ENCODE data around the gene ZNF277.

ZNF277 gene

GRCh38 chr7:112162142-112162766, 44.2 kb upstream of the ZNF277 start:
- TF ChIP-seq ZNF70 (CRISPR knock-in tag; IDR thresholded peaks at IDR 0.05), result no peak
- TF ChIP-seq GLIS3 (CRISPR knock-in tag; IDR thresholded peaks at IDR 0.05), result no peak
- no peak for TF ChIP-seq POU6F1 (CRISPR knock-in tag; IDR thresholded peaks at IDR 0.05; ENCODE audit: borderline replicate concordance, low read depth)
- TF ChIP-seq ZC3H10 (CRISPR knock-in tag; IDR thresholded peaks at IDR 0.05), result no peak
- no peak for TF ChIP-seq PPARA (CRISPR knock-in tag; IDR thresholded peaks at IDR 0.05; ENCODE audit: borderline replicate concordance)
- no peak for TF ChIP-seq PATZ1 (CRISPR knock-in tag; IDR thresholded peaks at IDR 0.05; ENCODE audit: borderline replicate concordance)
- TF ChIP-seq ESRRG (CRISPR knock-in tag; IDR thresholded peaks at IDR 0.05), result no peak
- TF ChIP-seq TCF4 (CRISPR knock-in tag; IDR thresholded peaks at IDR 0.05; ENCODE audit: borderline replicate concordance), result no peak
- no peak for TF ChIP-seq TOX (CRISPR knock-in tag; IDR thresholded peaks at IDR 0.05; ENCODE audit: borderline replicate concordance)
- ATAC-seq, result peak; percentile 7

- TF ChIP-seq ZFP30 (CRISPR knock-in tag; IDR thresholded peaks at IDR 0.05) (no peak), POU6F1 (CRISPR knock-in tag; IDR thresholded peaks at IDR 0.05; ENCODE audit: borderline replicate concordance, low read depth) (no peak), ZNF70 (CRISPR knock-in tag; IDR thresholded peaks at IDR 0.05) (peak; percentile 87), ZNF565 (CRISPR knock-in tag; conservative IDR thresholded peaks at IDR 0.05; ENCODE audit: low read depth) (no peak), OSR1 (CRISPR knock-in tag; IDR thresholded peaks at IDR 0.05) (no peak), CSRNP3 (CRISPR knock-in tag; IDR thresholded peaks at IDR 0.05) (no peak), SNAI2 (CRISPR knock-in tag; IDR thresholded peaks at IDR 0.05) (no peak)
- no peak for ATAC-seq
These were observed 43.5 kb upstream of the ZNF277 start for GRCh38 chr7:112162784-112163506.

- TF ChIP-seq OSR1 (CRISPR knock-in tag; IDR thresholded peaks at IDR 0.05) (no peak), ZNF565 (CRISPR knock-in tag; conservative IDR thresholded peaks at IDR 0.05; ENCODE audit: low read depth) (no peak), CSRNP3 (CRISPR knock-in tag; IDR thresholded peaks at IDR 0.05) (no peak), ZC3H10 (CRISPR knock-in tag; IDR thresholded peaks at IDR 0.05) (no peak), PPARA (CRISPR knock-in tag; IDR thresholded peaks at IDR 0.05; ENCODE audit: borderline replicate concordance) (no peak), ESRRG (CRISPR knock-in tag; IDR thresholded peaks at IDR 0.05) (no peak), TCF4 (CRISPR knock-in tag; IDR thresholded peaks at IDR 0.05; ENCODE audit: borderline replicate concordance) (no peak), SNAI2 (CRISPR knock-in tag; IDR thresholded peaks at IDR 0.05) (no peak), TOX (CRISPR knock-in tag; IDR thresholded peaks at IDR 0.05; ENCODE audit: borderline replicate concordance) (no peak)
- no peak for ATAC-seq
These were observed 39.3 kb upstream of the ZNF277 start for GRCh38 chr7:112167147-112167546.

- ATAC-seq, result no peak
- TF ChIP-seq BACH2 (CRISPR knock-in tag; IDR thresholded peaks at IDR 0.05; ENCODE audit: borderline replicate concordance) (no peak), ZNF565 (CRISPR knock-in tag; conservative IDR thresholded peaks at IDR 0.05; ENCODE audit: low read depth) (no peak), TSHZ2 (CRISPR knock-in tag; IDR thresholded peaks at IDR 0.05) (no peak), ZFP3 (CRISPR knock-in tag; IDR thresholded peaks at IDR 0.05) (no peak), GLIS3 (CRISPR knock-in tag; IDR thresholded peaks at IDR 0.05) (no peak), CSRNP3 (CRISPR knock-in tag; IDR thresholded peaks at IDR 0.05) (no peak), CREB5 (CRISPR knock-in tag; IDR thresholded peaks at IDR 0.05; ENCODE audit: low read depth) (no peak), RARB (CRISPR knock-in tag; IDR thresholded peaks at IDR 0.05) (no peak), OSR1 (CRISPR knock-in tag; IDR thresholded peaks at IDR 0.05) (no peak)
These were observed 37.6 kb upstream of the ZNF277 start for GRCh38 chr7:112168915-112169314.

Measured in SK-N-SH treated with all-trans-retinoic acid at 6 μM for 48 hours (cell line).